Neural cell (in vitro differentiated cells): ENCODE measurements around the gene ELN. TPM values are rescaled to one million over a fixed set of nuclear protein-coding genes. Genes with fewer than 3 reads are reported as not detected.

Experiments
- H2AFZ ChIP-seq: fragments of 200-600, 300-800 bp; sonication (generic), shearing (Covaris generic); 2 replicates; pipeline ENCODE4 v1.6.0; 2014; ENCODE audit warnings: low read depth, mild to moderate bottlenecking, antibody characterized with exemption, low read length, moderate library complexity
- H3F3A ChIP-seq: fragments of 200-600 bp; shearing (Covaris generic); 2 replicates; pipeline ENCODE4 v1.6.1; 2016; ENCODE audit warnings: mild to moderate bottlenecking, moderate library complexity, mixed read lengths, antibody characterized with exemption, low read length; ENCODE audit not compliant: insufficient read depth, poor library complexity, severe bottlenecking
- H3K27ac ChIP-seq: fragments of 200-600, 300-800 bp; sonication (generic), shearing (Covaris generic); 2 replicates; pipeline ENCODE4 v1.5.1; 2014; ENCODE audit warnings: mild to moderate bottlenecking, low read length, moderate library complexity
- H3K27me3 ChIP-seq: fragments of 300-800, 200-600 bp; sonication (generic), shearing (Covaris generic); 2 replicates; pipeline ENCODE4 v1.6.0; 2014; ENCODE audit warnings: mild to moderate bottlenecking, low read depth, low read length, moderate library complexity; ENCODE audit not compliant: insufficient read depth
- H3K36me3 ChIP-seq: fragments of 300-800, 200-600 bp; sonication (generic), shearing (Covaris generic); 2 replicates; pipeline ENCODE4 v1.5.1; 2014; ENCODE audit warnings: mild to moderate bottlenecking, antibody characterized with exemption, low read length, moderate library complexity; ENCODE audit not compliant: insufficient read depth
- H3K4me2 ChIP-seq: fragments of 300-800, 200-600 bp; sonication (generic), shearing (Covaris generic); 2 replicates; pipeline ENCODE4 v1.6.0; 2014; ENCODE audit warnings: mild to moderate bottlenecking, low read length
- H3K4me3 ChIP-seq: fragments of 300-800, 200-600 bp; sonication (generic), shearing (Covaris generic); 2 replicates; pipeline ENCODE4 v1.5.1; 2014; ENCODE audit warnings: mild to moderate bottlenecking, low read length, moderate library complexity
- H3K79me2 ChIP-seq: fragments of 200-600 bp; shearing (Covaris generic); replicated peaks from 2 replicates; pipeline ENCODE4 v1.6.0; 2014; ENCODE audit warnings: mild to moderate bottlenecking, low read length, moderate library complexity; ENCODE audit not compliant: insufficient read depth
- H3K9ac ChIP-seq: fragments of 300-800, 200-600 bp; sonication (generic), shearing (Covaris generic); 2 replicates; pipeline ENCODE4 v1.6.1; 2016; ENCODE audit warnings: mild to moderate bottlenecking, low read length, mixed read lengths
- H3K9me2 ChIP-seq: fragments of 200-600 bp; shearing (Covaris generic); 2 replicates; pipeline ENCODE4 v1.6.1; 2016; ENCODE audit warnings: mild to moderate bottlenecking, low read length, mixed read lengths; ENCODE audit not compliant: insufficient read depth
- H3K9me3 ChIP-seq: fragments of 200-600, 300-800 bp; sonication (generic), shearing (Covaris generic); 2 replicates; pipeline ENCODE4 v1.6.1; 2016; ENCODE audit warnings: mild to moderate bottlenecking, mixed run types, low read length, moderate library complexity, mixed read lengths
- H4K20me1 ChIP-seq: fragments of 200-600 bp; shearing (Covaris generic); 2 replicates; pipeline ENCODE4 v1.6.1; 2016; ENCODE audit warnings: mild to moderate bottlenecking, mixed run types; ENCODE audit not compliant: insufficient read depth
- CTCF ChIP-seq: fragments of 450-650 bp; IDR thresholded peaks from 2 replicates; pipeline ENCODE4 v1.5.1; 2014; ENCODE audit warnings: antibody characterized with exemption, mild to moderate bottlenecking, moderate library complexity; ENCODE audit not compliant: poor library complexity, severe bottlenecking
- EP300 ChIP-seq: fragments of 450-650 bp; conservative IDR thresholded peaks from 2 replicates; pipeline ENCODE4 v1.6.1; 2014; ENCODE audit warnings: antibody characterized with exemption, mild to moderate bottlenecking, moderate library complexity; ENCODE audit not compliant: poor library complexity, severe bottlenecking
- EZH2 ChIP-seq: fragments of 200-600, 300-800 bp; shearing (Covaris generic), sonication (generic); IDR thresholded peaks from 2 replicates; pipeline ENCODE4 v1.6.1; 2014; ENCODE audit warnings: antibody characterized with exemption, low read length, borderline replicate concordance, mild to moderate bottlenecking; ENCODE audit not compliant: insufficient read depth, poor library complexity, severe bottlenecking
- MXI1 ChIP-seq: fragments of 450-650 bp; conservative IDR thresholded peaks from 2 replicates; pipeline ENCODE4 v1.6.1; 2014; ENCODE audit warnings: antibody characterized with exemption, mild to moderate bottlenecking; ENCODE audit not compliant: poor library complexity, severe bottlenecking
- POLR2AphosphoS5 ChIP-seq: IDR thresholded peaks from 2 replicates; pipeline ENCODE4 v1.6.1; 2012
- RAD21 ChIP-seq: fragments of 450-650 bp; conservative IDR thresholded peaks from 2 replicates; pipeline ENCODE4 v1.6.1; 2014; ENCODE audit warnings: antibody characterized with exemption, mild to moderate bottlenecking, moderate library complexity
- REST ChIP-seq: IDR thresholded peaks from 2 replicates; pipeline ENCODE4 v1.6.1; 2012; ENCODE audit warnings: borderline replicate concordance
- SMC3 ChIP-seq: fragments of 450-650 bp; conservative IDR thresholded peaks from 2 replicates; pipeline ENCODE4 v1.6.1; 2014; ENCODE audit warnings: antibody characterized with exemption, mild to moderate bottlenecking, moderate library complexity; ENCODE audit not compliant: poor library complexity
- TAF1 ChIP-seq: IDR thresholded peaks from 2 replicates; pipeline ENCODE4 v1.6.1; 2012; ENCODE audit warnings: low read depth
- polyA plus RNA-seq: library from polyadenylated mRNA; depleted of rRNA; stranded (reverse); fragments of >200 nt; gene quantifications from 2 replicates; pipeline ENCODE4 v1.2.3, GENCODE V29; 2014

Gene ELN
- polyA plus RNA-seq, 1 donor from 2014 or later: not detected

- no peaks in the 10 kb centered on the region for H4K20me1 ChIP-seq
- TF ChIP-seq EZH2 (no peak), TAF1 (no peak), REST (no peak)
Measured at GRCh38 chr7:74018246-74018895, 9.6 kb upstream of the ELN start.

GRCh38 chr7:74019149-74019548, 8.8 kb upstream of the ELN start:
- no peak overlapping the region for H3K4me3 ChIP-seq
- H3F3A ChIP-seq: no peaks in the 10 kb centered on the region
- no peaks in the 10 kb centered on the region for H3K9me3 ChIP-seq
- no peak overlapping the region for H2AFZ ChIP-seq
- H3K27me3 ChIP-seq: no peaks in the 10 kb centered on the region
- H3K9me2 ChIP-seq: no peaks in the 10 kb centered on the region
- no peak overlapping the region for H3K9ac ChIP-seq
- no peak overlapping the region for H3K27ac ChIP-seq
- H3K79me2 ChIP-seq: no peaks in the 10 kb centered on the region
- no peak overlapping the region for H3K4me2 ChIP-seq
- H3K36me3 ChIP-seq: no peaks in the 10 kb centered on the region
- TF ChIP-seq EZH2: no peak
- no peak for TF ChIP-seq TAF1
- no peak for TF ChIP-seq POLR2AphosphoS5
- TF ChIP-seq REST: no peak
- TF ChIP-seq MXI1: no peak
- TF ChIP-seq CTCF: no peak
- TF ChIP-seq EP300: no peak
- TF ChIP-seq SMC3: no peak
- TF ChIP-seq RAD21: no peak
- H4K20me1 ChIP-seq: no peaks in the 10 kb centered on the region

More at GRCh38 chr7:74018246-74018895, 9.6 kb upstream of the ELN start:
- no peak overlapping the region for H3K4me2 ChIP-seq
- no peaks in the 10 kb centered on the region for H3K9me3 ChIP-seq
- H3K79me2 ChIP-seq: no peaks in the 10 kb centered on the region
- H3K4me3 ChIP-seq: no peak overlapping the region
- no peaks in the 10 kb centered on the region for H3K9me2 ChIP-seq
- H2AFZ ChIP-seq: no peak overlapping the region
- H3K27ac ChIP-seq: no peak overlapping the region
- no peaks in the 10 kb centered on the region for H3K27me3 ChIP-seq
- no peaks in the 10 kb centered on the region for H3F3A ChIP-seq
- no peaks in the 10 kb centered on the region for H3K36me3 ChIP-seq
- H3K9ac ChIP-seq: no peak overlapping the region
